ENCODE measurements around the gene AGO3.

The AGO3 gene

DNA sequence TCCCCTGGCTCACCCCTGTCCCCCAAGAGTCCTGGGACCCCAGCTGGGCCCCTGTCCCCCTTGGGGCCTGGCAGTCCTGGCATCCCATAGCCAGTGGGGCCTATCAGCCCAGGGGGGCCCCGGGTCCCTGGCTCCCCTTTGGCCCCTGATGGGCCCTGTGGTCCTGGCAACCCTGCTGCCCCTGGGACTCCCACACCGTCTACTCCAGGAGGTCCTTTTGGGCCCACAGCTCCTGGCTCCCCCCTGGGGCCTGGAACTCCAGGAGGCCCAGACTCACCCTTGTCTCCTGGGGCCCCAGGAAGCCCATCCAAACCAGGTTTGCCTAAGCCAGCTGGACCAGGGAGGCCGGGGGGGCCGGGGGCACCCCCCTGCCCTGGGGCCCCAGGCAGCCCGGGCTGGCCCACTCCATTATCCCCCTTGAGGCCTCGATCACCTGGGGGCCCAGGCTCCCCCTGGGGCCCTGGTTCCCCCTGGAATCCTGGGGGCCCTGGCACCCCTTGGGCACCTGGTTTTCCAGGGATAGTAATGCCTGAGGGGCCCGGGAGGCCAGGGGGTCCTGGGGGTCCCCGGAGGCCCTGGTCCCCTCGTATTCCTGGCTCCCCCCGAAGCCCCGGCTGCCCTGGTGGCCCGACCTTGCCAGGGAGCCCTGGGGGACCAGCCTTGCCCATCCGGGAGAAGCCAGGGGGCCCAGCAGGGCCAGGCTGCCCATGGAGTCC is 167.9 kb downstream of the AGO3 start:
- no peak for DNase-seq

DNA sequence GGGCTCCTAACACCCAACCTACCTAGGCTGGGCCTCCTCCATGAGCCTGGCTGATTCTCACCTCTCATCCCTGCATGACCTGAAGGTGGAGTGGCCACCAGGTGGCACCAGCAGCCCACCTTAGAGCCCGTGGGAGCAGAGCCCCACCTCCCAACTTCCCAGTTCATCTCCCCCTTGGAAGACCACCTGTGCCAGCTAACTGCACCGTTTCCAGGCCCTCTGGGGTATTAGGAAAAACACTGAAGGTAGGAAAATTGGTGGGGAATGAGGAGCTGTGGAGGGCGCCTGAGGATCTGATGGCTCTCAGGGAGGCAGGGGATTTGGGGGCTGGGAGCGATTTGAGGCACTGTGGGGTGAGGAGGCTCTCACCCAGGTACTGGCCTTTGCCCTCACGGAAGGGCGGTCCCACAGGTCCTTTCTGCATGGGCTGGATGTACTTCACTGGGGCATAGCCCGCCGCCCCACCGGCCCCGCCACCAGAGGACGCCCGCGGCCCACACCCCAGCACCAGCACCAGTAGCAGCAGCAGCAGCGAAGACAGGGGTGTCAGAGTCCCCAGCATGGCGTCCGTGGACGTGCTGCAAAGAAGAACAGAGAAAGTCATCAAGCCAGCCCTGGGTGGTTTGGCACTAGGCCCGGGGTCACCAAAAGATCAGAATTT is 168.9 kb downstream of the AGO3 start:
- DNase-seq: peak; percentile 55 to 77 (median 66)

DNA sequence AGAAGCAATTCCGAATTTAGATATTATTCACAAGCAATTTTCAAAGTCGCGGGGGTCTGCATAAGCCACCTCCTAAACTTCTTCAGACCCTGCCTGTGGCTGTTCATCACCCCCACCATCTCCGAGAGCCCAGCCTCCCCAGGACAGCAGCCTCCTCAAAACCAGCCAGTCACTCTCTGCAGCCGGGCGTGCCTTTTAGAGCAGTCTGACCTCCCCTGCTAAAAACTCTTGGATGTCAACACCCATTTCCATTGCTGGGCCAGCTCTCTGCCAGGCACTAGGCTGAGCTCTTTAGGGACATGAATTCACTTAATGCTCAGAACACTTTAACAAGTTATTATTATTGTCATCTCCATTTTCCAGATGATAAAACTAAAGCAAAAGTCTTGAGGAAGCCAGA is 169.5 kb downstream of the AGO3 start:
- no peak for DNase-seq

DNA sequence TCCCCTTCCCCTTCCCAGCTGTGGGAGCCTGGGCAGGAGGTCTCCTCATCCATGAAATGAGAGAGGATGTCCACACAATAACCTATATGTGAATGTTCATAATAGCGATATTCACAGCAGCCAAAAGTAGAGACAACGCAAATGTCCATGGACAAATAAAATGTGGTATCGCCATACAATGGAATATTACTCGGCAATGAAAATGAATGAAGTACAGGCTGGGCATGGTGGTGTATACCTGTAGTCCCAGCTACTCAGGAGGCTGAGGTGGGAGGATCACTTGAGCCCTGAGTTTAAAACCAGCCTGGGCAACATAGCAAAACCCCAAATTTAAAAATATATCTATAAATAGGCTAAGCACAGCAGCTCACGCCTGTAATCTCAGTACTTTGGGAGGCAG is 170.6 kb downstream of the AGO3 start:
- DNase-seq: no peak

DNA sequence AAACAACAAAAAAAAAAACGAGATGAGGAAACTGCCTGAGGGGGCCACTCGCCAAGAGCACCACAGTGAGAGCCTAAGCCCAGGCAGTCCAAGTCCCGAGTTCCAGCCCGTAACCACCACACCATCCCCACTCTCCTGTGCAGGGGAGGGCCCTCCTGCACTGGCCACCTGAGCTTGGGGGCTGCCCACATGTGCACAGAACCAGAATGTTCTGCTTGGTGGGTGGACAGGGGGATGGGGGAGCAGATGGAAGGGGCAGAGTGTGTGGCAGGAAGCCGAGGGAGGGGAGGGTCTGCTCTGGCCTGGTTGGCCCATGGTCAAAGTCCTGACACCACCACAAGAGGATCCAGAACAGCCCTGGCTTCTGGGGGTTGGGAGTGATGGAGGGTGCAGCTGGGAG is 175.4 kb downstream of the AGO3 start:
- no peak for DNase-seq

DNA sequence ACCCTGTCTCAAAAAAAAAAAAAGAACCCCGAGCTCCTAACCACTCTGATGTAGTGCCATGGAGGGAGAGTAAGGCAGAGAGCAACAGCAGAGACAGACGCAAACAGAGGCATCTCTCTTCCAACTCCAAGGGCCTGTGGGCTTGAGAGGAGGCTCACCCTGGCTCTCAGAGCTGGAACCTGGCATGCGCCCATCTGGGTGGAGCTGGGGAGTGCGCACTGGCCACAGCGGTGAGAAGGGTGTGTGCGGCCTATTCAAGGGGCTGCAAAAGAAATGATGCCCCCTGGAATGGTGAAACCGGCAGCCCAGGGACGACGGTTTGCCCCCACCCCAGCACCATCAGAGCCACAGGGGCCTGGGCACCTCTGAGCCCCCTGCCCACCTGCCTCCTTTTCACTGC is 176.5 kb downstream of the AGO3 start:
- no peak for DNase-seq

DNA sequence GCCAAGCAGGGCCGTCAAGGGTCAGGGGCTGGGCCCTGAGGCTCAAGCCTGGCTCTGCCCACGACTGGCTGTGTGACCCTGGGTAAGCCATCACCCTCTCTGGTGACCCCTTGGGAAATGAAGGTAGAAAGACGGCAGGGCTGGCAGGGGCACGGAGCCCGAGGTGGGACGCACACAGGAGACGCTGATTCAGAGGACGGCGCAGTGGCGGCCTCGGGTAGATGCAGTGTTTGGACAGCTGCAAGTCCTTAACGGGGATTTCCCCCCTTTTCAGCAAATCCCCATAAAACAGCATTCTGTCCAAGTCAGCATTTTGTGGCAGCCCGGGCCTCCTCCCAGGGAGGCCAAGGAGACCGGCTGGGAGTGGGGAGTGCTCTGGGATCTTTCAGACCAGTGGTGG is 177.4 kb downstream of the AGO3 start:
- no peak for DNase-seq

DNA sequence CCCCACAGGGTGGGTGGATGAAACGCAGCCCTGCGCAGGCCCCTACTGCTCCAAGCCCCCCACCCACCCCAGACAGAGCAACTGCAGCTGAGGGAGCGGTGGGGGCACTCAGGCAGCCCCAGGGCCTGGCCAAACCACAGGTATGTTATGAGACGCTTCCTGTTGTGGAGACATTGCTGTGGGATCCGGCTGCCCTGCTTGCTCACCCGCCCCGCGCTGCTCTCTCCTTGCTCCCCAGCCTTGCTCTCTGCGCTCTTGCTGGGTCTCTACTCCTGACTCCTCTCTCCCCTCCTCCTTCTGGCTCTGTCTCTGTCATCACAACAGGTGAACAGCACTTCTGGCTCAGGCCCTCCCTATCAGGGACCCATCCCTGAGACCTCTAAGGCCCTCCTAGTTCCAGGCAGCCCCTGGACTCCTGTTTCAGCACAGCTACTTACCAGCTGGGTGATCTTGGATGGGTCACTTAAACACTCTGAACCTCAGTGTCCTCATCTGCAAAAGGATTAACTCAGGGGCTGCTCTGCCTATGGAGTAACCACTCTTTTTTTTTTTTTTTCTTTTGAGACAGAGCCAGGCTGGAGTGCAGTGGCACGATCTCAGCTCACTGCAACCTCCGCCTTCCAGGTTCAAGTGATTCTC is 178.3 kb downstream of the AGO3 start:
- no peak for DNase-seq

DNA sequence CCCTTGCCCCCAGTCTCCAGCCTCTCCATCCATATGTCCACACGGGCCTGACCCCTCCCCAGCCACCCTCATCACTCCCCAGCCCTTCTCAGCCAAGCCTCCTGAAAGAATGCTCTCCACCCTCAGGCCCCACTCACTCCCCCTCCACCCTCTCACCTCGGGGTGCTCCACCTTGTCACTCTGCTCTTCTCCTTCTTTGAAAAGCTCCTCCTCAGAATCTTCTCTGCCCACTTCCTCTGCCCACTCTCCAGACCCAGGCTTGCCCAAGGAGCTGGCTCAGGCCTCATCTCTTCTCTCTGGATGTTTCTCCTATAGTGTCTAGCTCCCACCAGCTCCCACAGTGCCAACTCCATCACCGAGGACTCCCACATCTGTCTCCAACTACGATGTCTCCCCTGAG is 180.2 kb downstream of the AGO3 start:
- no peak for DNase-seq

DNA sequence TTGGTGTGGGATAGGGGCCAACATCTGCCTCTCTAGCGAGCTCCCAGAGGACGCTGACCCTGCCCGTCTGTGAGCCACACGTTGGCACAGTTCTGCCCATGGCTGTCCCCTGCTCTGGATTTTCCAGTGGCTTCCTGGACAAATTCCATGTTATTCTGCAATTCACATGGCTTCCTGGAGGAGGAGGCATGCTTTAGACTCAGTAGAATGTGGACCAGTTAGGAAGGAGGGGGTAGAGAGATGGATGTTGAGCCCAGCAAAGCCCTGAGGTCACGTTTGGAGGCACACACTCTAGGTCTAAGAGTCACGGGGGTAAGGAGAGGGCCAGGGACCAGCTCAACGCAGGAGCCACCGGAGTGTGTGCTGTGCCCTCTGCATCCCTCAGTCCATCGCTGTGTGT is 181.9 kb downstream of the AGO3 start:
- DNase-seq: no peak

DNA sequence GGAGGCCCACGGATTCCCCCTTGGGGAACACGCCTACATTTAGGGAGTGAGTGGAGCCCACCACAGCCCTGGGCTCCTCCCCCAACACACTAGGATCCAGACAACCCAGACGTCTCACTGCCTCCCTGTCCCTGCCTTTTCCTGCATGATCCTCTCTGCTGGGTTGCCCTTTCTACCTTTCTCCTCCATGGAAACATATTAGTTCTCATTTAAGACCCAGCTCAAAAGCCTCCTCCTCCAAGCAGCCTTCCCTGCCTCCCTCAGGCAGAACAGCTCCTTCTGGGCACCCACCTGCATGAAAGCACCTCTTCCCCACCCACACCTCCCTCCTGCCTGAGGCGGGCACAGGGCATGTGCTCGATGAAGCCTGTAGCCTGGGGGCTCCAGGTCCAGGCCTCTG is 183.5 kb downstream of the AGO3 start:
- DNase-seq: no peak

DNA sequence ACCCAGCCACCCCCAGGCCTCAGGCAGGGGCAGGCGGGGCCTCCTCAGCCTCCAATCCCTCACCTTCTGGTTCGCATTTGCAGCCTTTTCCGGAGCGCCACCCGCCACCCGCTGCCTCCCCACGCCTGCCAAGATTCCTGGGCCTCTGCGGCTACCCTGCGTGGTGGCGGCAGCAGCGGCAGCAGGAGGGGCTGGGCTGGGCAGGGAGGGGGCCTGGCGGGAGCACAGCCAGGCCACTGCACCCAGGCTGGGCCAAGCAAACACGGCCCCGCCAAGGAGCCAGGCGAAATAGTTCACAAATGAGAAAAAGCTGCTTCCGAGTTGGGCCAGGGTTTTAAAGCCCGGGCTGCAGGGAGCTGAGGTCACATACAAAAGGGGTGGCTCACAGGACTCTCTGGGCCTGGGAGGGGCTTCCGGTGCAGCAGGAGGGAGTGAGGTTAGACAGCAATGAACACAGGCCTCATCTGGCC is 184.3 kb downstream of the AGO3 start:
- no peak for DNase-seq

DNA sequence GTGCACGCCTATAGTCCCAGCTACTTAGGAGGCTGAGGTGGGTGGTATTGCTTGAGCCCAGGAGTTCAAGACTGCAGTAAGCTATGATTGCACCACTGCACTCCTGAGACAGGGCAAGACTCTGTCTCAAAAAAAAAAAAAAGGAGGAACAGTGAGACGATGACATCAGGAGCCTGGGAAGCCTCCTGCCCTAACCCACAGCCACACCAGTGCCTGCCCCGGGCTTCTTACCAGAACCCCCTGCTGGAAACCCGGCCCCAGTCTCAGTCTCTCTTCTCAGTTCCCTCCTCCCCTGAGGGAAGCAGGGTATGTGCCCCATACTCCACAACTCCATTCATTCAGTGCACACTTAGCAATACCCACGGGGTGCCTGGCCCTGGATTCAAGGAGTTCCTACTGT is 185.0 kb downstream of the AGO3 start:
- no peak for DNase-seq

DNA sequence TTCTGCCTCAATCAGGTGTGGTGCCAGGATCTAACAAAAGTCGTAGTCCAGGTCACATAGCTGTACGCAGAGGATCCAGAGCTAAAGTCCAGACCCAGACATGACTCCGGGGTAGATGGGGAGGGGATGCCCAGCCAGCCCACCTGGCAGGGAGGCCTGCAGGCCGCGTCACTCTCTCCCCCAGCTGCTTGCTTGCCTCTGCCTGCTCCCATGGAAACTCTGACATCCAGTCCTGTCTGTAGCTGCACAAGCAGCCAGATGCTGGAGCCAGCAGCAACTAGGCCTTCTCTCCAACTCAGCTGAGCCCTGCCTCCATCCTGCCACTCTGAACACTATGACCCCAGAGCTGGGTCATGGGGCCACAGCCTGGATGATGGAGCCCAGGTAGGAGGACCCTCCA is 186.0 kb downstream of the AGO3 start:
- DNase-seq: no peak

DNA sequence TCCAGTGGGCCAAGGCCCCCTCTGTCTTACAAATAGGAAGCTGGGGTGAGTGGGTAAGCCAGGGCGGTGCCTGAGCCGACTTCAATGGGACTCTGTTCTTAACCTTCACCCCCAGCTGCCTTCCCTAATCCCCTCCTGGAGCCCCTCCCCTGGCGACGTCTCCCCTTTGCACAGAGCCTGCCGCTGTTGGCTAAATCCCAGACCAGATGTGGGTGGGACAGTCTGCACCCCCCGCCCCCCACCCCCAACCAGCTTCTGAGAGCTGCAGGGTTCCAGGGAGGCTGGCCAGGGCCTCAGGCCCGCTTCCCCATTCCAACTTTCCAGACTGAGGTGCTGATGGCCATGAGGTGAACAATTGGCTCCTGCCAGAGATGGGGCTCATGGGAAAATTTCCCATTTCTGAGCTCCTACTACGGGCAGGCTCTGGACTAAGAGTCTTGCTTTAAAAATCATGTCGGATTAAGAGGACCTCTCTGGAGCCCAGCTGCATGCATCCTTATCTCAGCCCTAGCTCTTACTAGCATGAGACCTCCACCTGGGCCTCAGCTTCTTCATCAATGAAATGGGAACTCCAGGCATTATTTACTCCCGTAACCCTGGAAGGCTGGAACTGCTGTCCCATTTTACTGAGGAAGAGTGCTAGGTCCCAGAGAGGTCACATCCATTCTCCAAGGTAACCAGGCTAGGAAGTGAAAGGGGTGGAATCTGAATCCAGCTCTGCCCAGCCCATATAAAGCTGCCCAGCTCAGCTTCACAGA is 187.7 kb downstream of the AGO3 start:
- DNase-seq: no peak

DNA sequence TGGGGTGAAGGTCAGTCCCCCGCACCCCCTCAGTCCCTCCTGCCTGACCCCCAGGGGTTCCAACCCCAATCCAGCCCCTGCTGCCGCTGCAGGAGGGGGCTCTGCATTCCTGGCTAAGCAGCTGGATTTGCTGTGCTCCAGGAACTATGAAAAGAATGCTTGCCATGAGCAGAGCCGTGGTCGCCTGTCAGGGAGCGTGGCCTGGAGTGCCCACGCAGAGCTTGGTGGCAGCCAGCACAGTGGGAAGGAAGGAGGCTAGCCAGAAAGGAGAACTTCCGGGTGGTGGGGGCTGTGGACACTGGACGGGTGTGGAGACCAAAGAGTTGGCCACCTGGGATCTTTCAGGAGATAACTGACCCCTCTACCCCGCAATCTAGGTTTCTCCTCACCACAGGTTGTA is 188.6 kb downstream of the AGO3 start:
- DNase-seq: no peak

Measured in NCI-H1417 (cell line).